HL-60/S4 (cell line): Measurements from ENCODE around the gene SRCIN1.
"Not testable (repeated sequence)": the region's sequence is repeated elsewhere in the genome, so short reads cannot be mapped to it uniquely, and the experiment has no call there.

Source experiments
- in situ Hi-C: fragments of 300-500 bp; cut with MboI; formaldehyde crosslinking; loops from 2 replicates; pipeline ENCODE4 v1.14.3; 2022; ENCODE audit warnings: low sequenced_read_pairs

SRCIN1 gene

GRCh38 chr17:38605841-38606645 is at the start of gene SRCIN1:
SRCIN1 (minus strand) TSS chr17:38605952; CDS start chr17:38605705, 247 bp downstream.
- in situ Hi-C loops, result no loop called here

DNA sequence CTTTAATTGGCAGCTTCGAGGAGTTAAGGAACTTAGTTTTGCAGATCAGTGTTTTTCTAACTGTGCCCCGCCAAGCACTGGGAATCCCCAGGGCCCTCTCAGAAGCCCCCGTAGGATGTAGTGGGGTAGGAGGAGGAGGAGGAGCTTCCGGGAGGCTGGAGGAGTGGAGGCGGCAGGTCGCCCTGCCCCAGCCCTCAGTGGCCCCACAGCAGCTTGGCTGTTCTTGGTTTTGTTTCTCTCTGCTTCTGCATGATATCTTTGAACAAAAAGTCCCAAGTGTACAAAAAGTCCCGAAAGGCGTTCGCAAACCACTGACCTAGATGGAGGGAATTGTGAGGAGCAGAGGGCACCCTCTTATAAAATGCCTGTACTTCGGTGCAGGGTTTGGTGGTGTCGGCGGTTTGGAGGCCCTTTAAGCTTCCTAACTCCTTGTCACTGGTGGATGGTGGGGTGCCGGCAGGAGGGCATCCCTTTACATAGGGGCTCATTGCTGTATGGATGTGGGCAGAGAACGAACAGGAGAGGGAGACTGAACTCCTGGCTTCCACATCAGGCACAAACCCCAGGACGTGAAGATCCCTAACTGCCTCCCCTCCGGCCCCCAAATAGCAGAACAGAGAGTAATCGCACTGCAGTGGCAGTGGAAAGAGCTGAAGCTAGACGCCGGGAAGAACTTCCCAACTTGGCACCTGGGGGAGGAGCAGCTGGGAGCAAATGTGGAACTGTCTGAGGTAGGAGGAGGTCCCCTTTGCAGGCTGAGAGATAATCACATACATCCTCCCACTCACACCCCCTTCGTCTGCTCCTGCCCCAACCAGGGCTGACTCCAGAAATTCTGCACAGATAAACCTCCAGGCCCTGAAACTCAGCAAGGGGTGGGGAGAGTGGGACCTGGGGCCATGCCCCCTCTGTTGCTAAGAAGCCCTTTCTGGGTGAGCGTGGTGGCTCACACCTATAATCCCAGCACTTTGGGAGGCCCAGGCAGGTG is 49.0 kb upstream of the SRCIN1 start:
- in situ Hi-C loops, result no loop called here

GRCh38 chr17:38653679-38654078 is 47.9 kb upstream of the SRCIN1 start:
- in situ Hi-C loops, result no loop called here

DNA sequence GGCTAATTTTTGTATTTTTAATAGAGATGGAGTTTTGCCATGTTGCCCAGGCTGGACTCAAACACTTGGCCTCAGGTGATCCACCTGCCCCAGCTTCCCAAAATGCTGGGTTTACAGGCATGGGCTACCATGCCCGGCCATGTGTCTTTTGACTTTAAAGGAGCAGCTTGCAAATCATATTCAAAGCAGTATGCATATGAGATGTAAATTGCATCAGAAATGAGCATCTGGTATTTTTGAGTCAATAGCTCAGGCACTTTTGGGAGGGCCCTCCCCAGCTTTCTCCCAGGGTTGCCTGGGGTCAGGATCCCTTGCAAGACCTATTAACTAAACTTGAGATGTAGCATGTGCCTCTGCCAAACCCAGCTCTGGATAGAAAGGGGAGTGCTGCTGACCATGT is 47.5 kb upstream of the SRCIN1 start:
- in situ Hi-C loops, result no loop called here

DNA sequence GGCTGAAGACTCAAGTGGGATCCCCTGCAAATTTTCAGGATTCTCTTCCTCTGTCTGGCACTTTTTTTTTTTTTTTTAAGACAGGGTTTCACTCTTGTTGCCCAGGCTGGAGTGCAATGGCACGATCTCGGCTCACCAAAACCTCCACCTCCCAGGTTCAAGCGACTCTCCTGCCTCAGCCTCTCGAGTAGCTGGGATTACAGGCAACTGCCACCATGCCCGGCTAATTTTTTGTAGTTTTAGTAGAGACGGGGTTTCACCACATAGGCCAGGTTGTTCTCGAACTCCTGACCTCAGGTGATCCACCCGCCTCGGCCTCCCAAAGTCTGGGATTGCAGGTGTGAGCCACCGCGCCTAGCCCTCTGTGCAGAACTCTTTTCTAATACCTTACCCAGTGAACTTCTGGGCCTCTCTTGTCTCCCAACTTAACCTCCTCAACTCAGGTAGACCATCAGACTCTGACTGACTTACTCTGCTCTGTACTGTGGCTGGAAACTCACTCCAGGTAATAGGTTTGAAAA is 45.0 kb upstream of the SRCIN1 start:
- in situ Hi-C loops, result not testable (repeated sequence)

DNA sequence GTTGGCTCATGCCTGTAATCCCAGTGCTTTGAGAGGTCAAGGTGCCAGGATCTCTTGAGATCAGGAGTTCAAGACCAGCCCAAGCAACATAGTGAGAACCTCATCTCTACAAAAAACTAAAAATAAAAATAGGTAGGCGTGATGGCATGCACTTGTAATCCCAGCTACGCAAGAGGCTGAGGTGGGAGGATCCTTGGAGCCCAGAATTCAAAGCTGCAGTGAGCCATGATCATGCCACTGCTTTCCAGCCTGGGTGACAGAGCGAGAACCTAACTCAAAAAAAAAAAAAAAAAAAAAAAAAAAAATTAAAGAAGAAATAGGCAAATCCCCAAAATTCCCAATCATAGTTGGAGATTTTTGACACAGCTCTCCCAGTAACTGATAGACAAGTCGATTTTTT is 32.2 kb upstream of the SRCIN1 start:
- in situ Hi-C loops, result no loop called here

- in situ Hi-C loops, result no loop called here
Measured at GRCh38 chr17:38636054-38636453, 30.3 kb upstream of the SRCIN1 start.

- in situ Hi-C loops, result no loop called here
Measured at GRCh38 chr17:38632334-38632733, 26.6 kb upstream of the SRCIN1 start.

- in situ Hi-C loops, result no loop called here
Measured at GRCh38 chr17:38628441-38628840, 22.7 kb upstream of the SRCIN1 start.

DNA sequence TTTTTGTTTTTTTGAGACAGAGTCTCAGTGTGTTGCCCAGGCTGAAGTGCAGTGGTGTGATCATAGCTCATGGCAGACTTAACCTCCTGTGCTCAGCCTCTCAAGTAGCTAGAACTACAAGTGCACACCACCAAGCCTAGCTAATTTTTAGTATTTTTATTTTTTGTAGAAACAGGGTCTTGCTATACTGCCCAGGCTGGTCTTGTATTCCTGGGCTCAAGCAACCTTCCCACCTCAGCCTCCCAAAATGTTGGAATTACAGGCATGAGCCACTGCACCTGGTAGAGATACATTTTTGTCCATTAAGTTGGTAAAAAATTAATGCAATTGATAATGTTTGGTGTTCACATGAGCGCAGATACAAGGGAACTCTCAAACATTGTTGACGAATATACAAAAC is 22.2 kb upstream of the SRCIN1 start:
- in situ Hi-C loops, result no loop called here

DNA sequence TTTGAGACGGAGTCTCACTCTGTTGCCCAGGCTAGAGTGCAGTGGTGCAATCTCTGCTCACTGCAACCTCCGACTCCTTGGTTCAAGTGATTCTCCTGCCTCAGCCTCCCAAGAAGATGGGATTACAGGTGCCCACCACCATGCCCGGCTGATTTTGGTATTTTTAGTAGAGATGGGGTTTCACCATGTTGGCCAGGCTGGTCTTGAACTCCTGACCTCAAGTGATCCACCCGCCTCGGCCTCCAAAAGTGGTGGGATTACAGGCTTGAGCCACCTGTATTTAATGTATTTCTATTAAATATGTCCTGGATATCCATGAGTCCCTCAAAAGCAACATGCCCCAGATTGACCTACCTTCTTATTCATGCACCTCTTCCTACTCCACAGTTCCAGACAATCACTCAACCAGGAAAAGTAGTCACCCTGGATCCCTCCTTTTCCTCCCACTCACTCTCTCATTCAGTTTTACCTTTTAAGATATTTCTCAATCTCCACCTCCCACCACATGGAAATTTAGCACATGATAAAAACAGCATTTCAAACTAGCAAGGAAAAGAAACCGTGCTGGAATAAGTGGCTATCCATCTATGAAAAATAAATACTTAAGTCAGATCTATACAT is 21.0 kb upstream of the SRCIN1 start:
- in situ Hi-C loops, result not testable (repeated sequence)

DNA sequence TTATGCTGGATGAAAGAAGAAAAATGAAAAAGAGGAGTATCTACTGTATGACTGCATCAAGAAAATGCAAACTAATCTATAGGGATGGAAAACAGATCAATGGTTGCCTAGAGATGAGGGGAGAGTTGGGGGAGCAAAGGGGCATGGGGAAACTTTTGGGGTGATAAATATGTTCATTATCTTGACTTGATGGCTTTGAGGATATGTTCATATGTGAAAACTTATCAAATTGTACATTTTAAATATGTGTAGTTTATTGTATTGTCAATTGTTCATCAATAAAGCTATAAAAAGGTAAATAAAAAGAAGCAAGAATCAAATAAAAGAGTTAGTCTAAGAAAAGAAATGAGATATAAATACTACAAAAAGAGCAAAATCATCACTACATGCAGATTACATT is 19.7 kb upstream of the SRCIN1 start:
- in situ Hi-C loops, result no loop called here

DNA sequence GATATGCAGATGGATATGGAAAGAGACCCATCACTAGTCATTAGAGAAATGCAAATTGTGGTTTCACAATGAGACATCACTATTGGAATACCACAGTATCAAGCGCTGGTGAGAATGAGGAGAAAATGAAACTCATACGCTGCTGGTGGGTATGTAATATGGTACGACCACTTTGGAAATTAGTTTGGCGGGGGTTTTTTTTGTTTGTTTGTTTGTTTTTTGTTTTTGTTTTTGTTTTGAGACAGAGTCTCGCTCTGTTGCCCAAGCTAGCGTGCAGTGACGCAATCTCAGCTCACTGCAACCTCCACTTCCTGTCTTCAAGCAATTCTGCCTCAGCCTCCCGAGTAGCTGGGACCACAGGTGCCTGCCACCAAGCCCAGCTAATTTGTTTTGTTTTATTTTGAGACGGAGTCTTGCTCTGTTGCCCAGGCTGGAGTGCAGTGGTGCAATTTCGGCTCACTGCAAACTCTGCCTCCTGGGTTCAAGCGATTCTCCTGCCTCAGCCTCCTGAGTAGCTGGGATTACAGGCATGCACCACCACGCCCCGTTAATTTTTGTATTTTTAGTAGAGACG is 19.1 kb upstream of the SRCIN1 start:
- in situ Hi-C loops, result not testable (repeated sequence)

- in situ Hi-C loops, result no loop called here
Measured at GRCh38 chr17:38621538-38621937, 15.8 kb upstream of the SRCIN1 start.

DNA sequence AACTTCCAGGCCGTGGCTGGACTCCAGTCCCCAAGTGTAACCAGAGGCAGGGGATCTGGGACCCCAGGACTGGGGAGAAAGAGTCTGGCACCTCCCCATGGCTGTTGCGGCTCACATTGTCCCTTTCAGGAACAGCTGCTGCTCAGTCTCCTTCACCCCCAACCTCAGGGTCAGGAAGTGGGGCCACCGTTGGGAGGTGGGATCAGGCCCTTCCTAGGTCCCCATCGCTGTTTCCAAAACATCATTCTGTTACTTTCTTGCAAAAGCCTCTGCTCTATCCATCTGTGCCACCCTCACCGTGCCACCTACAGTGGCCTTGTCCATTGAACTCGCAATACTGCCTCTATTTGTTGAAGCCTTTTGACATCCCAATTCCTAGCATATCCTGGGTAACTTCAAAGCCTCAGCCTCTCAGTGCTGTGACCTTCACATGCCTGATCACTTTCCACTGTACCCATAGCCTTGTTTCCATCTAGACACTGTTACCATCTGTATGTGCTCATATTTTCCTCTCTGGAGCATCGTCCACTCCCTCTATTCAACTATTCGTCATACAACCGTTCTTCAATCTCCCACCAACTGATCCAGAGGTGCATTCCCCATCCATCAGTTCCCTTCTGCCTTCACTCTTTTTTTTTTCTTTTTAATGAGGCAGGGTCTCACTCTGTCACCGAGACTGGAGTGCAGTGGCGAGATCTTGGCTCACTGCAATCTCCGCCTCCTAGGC is 15.0 kb upstream of the SRCIN1 start:
- in situ Hi-C loops, result no loop called here

- in situ Hi-C loops, result no loop called here
Measured at GRCh38 chr17:38619937-38620550, 14.3 kb upstream of the SRCIN1 start.

DNA sequence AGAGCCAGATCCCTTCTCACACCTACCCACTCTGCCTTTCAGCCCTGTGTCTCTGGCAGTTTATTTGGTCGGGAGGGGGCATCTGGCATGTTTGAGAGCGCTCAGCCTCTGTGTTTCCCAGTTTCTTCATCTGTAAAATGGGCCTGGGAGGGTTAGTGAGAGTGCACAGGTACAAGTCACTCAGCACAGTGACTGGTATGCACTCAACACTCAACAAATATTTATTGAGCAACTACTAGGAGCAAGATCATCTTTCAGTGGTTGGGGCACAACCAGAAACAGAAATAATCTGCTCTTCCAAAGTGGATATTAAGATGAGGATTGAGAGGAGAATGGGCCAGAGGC is 13.7 kb upstream of the SRCIN1 start:
- in situ Hi-C loops, result no loop called here

- in situ Hi-C loops, result no loop called here
Measured at GRCh38 chr17:38617967-38618760, 12.4 kb upstream of the SRCIN1 start.
